Middle frontal gyrus (tissue), 1 donor: ENCODE measurements around the gene ALDH6A1.
A peak's percentile ranks its signal among the peaks of the same experiment; 100 is the strongest.

Experiments
- DNase-seq: peaks from one replicate; pipeline ENCODE4 v3.0.0-alpha.2; 2015; ENCODE audit warnings: low spot score; ENCODE audit errors: extremely low spot score

ALDH6A1 gene

DNA sequence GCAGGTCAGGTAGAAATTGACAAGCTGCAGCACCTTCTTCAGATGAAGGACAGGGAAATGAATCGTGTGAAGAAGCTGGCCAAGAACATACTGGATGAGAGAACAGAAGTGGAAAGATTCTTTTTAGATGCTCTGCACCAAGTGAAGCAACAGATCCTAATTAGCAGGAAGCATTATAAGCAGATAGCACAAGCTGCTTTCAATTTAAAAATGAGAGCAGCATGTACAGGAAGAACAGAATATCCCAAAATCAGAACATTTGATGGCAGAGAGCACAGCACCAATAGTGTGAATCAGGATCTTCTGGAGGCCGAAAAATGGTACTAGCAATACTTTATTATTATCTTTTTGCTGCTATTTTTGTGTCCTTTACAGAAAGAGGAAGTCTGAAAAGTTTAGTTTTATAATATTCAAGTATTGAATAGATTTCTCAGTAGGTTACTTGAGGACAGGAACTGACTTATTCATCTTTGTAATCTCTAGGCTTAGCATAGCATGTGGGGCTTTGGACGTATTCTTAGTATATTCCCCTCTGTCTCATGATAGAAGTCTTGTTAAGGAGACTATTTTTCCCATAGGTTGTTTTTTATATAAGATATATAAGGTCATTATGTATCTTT is 34.3 kb downstream of the ALDH6A1 start:
- DNase-seq: no peak

DNA sequence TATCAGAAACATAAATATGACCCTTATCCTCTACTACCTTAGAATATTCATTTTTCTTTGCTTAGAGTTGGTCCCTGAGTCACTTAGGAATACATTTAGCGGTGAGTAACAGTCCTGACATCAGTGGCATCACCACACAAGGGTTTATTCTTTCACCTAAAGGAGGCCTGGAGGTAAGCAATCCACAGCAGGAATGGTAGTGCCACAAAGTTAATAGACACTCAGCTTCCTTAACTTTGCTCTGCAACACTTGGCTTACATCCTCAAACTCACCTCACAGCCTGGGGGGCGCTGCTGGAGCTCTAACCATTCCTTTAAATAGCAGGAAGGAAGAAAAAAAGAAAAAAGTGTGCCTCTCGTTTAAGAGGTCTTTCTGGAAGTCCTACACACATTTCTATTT is 36.0 kb downstream of the ALDH6A1 start:
- DNase-seq: no peak

DNA sequence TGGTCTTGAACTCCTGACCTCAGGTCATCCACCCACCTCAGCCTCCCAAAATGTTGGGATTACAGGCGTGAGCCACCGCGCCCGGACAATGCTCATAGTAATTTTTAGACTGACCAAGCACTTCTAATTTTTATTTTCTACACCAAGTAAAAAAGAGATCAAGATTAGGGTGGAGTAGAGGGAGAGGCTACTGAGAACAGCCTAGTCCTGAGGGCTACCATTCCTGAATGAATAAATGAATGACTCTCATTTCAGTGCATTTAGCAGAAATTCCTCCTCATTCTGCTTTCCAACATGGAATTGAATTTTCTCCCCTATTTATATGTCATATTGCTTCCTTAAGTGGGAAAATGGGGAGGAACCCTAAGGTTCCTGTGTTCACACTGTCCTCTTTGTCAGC is 38.7 kb downstream of the ALDH6A1 start:
- DNase-seq: no peak

DNA sequence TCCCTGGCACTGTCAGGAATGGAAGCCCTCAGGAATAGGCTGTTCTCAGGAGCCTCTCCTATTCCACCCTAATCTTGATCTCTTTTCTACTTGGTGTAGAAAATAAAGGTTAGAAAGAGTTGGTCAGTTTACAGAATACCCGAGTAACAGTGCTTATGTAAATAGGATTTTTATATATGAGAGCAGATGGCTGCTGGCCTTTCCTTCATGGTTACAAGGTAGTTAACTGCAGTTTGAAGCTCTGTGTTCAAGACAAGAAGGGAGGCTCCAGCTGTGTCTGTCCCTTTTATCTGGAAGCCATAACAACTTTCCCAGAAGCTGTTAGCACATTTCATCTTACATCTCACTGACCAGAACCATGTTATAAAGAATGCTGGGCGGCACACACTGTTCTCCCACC is 42.0 kb downstream of the ALDH6A1 start:
- DNase-seq: no peak

DNA sequence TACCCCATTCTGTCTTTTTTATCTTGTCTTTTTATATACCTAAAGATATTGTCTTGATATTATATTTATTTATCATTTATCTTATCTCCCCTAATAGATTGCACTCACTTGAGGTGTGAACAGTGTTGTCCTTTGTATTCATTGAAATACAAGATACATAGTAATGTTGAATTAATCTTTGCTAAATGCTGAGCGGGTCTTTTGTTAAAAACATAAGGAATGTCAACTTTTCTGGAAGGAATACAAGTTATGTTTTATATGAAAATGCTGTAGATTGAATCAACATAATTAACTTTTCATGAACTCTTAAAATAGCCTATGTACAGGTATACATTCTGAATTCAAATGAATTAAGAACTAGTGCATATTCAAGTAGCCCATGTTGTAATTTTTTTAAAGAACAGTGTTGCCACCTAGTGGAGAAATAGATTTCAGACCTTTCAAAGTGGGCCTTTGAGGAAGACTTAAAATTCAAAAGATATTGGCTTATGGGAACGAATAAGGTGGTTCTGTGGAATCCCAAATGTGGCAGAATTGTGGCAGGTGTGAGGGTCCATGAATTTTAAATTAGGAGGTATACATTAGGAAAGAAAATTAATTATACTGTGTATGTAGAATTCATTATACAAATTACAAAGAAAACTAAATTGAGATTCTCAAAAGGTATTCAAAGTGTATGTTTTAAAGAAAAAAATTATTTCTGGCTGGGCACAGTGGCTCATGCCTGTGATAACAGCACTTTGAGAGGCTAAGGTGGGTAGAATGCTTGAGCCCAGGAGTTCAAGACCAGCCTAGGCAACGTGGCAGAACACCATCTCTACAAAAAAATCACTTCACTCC is 46.0 kb downstream of the ALDH6A1 start:
- DNase-seq: no peak

DNA sequence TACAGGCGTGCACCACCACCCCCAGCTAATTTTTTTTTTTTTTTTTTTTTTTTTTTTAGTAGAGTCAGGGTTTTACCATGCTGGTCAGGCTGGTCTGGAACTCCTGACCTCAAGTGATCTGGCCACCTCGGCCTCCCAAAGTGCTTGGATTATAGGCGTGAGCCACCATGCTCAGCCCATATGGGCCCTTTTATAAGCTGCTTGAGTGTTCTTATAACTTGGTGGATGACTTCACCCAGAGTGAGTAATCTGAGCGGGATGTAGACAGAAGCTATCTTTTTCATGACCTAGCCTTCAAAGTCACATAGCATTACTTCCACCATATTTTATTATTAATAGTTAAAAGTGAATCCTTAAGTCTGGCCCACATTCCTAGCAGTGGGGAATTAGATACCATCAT is 48.7 kb downstream of the ALDH6A1 start:
- no peak for DNase-seq

DNA sequence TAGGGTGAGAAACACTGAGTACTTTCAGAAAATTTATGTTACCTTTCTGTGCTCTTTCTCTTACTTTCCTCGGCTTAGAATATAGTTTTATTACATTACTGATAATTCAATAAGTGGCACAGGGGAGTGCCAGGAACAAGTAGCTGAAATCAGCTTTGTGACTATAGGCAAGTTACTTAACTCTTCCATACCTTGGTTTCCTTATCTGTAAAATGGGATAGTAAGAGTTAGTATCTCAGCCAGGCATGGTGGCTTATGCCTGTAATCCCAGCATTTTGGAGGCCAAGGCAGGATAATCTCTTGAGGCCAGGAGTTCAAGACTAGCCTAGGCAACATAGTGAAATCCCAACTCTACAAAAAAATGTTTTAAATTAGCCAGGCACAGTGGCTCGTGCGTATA is 49.7 kb downstream of the ALDH6A1 start:
- no peak for DNase-seq

DNA sequence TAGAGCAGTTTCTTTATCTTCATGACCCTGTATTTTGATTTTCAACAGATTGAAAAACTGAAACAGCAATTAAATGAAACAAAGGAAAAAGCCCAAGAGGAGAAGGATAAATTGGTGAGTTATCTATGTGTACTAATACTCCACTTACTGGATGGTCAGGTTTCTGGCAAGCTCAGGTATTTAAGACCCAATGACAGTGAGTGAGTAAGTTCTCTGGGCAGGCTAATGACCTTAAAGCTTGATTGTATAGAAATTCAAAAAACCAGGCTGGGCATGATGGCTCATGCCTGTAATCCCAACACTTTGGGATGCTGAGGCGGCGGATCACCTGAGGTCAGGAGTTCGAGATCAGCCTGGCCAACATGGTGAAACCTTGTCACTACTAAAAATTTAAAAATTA is 55.1 kb downstream of the ALDH6A1 start:
- no peak for DNase-seq

DNA sequence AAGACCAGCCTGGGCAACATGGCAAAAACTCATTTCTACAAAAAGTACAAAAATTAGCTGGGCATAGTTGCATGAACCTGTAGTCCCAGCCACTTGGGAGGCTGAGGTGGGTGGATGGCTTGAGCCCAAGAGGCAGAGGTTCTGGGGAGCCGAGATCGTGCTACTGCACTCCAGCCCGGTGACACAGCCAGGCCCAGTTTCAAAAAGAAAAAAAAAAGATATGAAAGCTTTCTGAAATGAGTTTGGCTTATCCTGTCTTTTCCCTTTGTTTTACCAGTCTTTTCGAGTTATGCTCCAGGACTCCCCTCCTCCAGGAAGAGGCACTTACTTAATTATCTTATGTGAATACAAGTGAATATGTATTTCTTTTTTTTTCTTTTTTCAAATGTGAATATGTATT is 61.9 kb downstream of the ALDH6A1 start:
- no peak for DNase-seq

DNA sequence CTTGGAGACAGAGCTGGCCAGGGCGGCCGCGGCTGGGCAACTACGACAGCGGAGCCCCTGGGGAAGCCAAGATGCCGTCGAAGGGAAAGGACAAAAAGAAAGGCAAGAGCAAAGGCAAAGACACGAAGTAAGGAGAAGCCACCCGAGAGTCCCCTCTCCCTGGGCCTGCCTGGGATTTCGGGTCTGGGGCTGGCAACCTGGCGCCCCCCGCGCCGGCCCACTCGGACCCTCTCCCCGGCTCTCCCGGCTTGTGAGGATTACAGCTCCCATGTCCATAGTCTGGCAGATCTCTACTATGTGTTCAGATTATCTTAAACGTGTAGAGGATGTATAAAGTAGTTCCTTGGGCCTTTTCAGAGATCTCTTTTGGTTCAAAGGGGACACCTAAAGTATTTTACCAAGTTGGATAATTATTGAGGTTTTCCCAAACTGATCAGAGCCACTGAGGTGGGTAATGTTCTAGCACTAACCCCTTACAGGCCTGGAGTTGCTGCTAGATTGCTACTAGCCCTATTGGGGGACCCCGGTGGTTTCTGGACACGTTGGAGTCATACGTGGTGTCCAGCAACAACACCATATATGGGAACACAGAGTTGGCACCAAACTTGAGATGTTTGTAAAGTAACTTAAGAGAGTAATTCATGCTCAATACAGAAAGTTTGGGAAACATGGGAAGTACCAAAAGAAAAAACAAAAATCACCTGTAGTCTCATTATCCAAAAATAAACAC is 64.7 kb downstream of the ALDH6A1 start:
- DNase-seq: no peak

DNA sequence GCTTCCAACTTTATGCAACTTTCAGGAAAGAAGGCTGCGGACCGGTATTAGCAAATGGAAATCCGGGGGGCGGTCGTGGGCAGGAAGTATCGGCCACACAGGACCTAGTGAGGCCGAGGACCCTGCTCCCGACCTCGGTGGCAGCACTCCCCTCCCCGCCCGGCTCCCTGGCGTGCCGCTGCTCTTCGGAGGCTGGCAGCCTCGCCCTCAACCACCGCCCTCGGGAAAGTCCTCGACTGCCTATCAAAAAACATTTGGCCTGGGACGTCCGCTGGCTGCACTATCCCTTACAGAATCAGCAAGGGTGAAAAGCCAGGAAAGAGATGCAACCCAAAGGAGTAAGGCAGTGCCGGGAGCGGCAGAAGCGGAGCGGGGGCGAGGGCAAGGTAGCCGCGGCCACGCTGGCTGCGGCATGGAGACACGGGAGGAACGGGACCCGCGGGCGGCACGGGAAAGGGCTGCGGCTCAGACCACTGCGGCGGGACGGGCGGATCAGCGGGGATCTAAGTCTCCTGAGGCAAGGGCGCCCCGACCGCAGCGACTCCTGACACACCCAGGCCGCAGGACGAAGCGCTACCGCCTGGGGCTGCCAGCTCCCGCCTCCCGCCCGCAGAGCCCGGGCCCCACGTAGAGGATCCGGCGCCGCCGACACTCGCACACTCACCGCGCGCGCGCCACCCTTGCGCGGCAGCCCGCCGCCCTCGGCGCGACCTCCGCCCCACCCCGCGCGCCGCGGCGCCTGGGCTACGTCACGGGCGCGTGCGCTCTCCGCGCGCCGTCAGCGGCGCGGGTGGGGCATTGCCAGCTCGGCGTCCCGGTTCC is 65.5 kb downstream of the ALDH6A1 start, which contains the start of the genes BBOF1 and ENTPD5:
BBOF1 (plus strand) TSS at position 764 of the 822 bp plus-strand sequence. CDS start 130 bp downstream, outside the sequence.
ENTPD5 (minus strand) TSS at position 703 of the 822 bp plus-strand sequence. CDS start 31,186 bp downstream, outside the sequence.
- peak; percentile 81 for DNase-seq

DNA sequence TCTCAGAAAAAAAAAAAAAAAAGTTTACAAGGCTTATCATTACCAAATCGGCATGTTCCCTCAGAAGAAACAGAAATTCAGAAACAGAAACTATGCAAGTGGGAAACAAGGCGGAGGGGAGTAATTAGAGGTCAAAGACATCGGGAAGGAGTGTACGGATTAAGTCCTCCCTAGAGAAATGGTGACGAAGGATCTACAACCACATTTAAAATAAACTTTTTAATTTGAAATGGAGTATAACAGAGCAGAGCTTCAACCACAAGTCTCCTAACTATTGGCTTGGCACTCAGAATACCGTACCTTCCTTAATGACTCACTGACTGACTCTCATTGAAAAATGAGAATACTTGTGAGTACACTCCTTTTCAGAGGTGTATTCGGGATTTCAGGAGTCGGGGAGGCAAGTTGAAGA is 66.1 kb downstream of the ALDH6A1 start:
- no peak for DNase-seq

DNA sequence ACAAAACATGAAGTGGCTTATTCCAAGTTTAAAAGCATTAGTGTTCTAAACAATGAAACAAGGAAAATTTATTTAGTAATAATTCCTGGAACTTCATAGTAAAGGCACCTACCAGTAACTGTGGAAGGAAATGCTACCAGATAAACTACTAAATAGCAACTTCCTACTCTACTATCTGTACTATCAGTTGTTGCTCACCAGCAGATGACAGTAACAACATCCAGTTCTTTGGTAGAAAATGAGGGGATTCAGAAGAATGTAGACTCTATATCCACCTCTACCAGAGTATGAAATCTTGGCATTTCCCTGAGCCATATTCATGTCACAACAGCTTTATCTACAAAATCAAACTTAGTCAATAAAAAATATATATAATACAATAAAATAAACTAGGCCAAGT is 68.3 kb downstream of the ALDH6A1 start:
- no peak for DNase-seq

DNA sequence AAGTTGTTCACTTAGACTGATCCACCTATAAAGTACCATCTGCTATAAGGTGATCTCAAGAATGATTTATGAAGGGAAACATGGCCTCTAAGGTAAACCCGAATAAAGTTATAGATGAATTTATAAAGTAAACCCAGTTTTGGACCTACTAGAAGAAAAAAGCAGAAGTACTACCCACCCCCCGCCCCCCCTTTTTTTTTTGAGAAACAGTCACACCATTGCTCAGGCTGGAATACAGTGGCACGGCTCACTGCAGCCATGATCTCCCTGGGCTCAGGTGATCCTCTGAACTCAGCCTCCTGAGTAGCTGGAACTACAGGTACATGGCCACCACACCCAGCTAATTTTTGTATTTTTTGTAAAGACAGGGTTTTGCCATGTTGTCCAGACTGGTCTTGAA is 69.1 kb downstream of the ALDH6A1 start:
- DNase-seq: no peak

DNA sequence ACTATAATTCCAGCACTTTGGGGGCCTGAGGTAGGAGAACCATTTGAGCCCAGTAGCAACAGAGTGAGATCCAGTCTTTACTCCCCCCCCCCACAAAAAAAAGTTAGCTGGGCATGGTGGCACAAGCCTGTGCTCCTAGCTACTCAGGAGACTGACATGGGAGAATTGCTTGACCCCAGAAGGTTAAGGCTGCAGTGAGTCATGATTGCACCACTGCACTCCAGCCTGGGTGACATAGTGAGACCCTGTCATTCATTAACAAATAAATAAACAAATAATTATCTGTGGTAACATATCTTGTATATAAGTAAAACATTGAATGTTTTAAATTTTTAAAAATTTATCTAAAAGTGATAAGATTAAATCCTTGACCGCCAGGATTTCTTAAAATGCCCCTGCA is 70.0 kb downstream of the ALDH6A1 start:
- DNase-seq: no peak

DNA sequence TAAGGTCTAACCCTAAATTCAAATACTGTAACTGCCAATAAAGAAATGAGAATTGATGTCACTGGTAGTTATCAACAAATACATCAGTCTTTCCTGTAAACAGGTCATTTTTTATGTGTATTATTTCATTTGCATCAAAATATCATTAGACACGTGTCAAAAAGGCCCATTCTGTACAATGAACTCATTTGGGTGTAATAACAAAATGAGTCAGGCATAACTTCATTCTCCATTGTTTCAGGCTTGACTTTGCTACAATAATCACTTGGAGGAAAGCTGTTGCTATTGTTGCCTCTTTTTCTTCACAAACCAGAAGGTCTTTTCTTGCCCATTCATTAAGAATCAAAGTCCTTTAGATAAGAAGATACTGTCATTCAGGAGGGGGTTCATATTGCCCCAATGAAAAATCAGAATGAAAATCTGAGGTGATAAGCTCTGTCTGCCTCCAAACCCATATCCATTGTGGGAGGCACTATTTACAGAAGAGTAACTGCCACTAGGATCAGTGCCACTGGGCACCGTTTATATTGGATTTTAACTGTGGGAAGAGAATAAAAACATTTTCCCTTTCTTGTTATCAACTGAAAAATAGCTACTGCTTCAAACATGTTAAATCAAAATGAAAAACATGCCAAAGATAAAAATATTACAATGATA is 75.3 kb downstream of the ALDH6A1 start:
- DNase-seq: no peak
